Measurements from ENCODE around the gene VKORC1L1. TPM values are rescaled to one million over a fixed set of nuclear protein-coding genes. Genes with fewer than 3 reads are reported as not detected.
A peak's percentile ranks its signal among the peaks of the same experiment; 100 is the strongest.
"Not testable (repeated sequence)": the region's sequence is repeated elsewhere in the genome, so short reads cannot be mapped to it uniquely, and the experiment has no call there.

VKORC1L1 gene
- total RNA-seq, result 26.9 TPM

DNA sequence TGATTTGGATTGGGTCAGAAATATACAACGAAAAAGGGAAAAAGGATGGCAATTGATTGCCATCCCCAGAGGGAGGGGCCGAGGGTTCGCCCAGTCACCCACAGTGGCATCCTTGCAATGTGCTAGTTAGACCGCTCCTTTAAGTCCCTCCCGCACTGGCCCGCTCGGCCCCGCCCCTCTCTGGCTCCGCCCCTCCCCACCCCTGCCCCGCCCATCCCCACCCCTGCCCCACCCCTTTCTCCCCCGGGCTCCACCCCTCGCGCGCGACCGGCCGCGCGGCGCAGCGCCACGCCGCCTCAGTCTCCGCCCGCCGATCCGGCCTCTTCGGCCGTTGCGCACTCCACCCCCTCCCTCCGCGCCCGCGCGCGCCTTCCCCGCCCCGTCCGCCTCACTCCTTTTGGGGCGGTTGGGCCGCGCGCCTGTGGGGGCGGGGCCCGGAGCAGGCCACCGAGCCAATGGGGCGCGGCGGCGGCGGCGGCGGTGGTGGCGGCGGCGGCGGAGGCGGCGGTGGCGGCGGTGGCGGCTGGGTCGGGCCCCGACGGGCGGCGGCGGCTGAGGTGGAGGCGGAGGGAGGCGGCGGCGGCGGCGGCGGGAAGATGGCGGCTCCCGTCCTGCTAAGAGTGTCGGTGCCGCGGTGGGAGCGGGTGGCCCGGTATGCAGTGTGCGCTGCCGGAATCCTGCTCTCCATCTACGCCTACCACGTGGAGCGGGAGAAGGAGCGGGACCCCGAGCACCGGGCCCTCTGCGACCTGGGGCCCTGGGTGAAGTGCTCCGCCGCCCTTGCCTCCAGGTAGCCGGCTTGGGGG lies at the start of gene VKORC1L1:
TSS of gene VKORC1L1 (plus strand) at position 299 of the 806 bp plus-strand sequence. CDS start at position 597, 298 bp downstream.
- peak; percentile 88 to 92 for DNase-seq (ENCODE audit: low spot score in 2 of 2)
- no peak for FAIRE-seq

DNA sequence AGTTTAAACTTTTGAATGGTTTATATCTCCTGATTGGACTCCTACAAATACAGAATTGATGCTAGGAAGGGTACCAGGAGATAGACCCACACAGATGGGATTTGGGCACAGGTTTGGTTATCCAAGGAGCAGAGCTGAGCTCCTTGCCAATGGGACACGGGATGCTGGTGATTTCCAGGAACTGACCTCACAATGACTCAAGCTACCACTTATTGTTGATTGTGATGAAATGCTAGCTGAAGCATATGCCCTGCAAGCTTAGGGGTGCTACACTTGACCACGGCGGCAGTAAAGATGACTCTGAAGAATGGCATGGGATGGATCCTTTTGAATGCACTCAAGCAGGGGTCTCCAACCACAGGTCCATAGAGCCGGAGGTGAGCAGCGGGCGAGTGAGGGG lies 45.5 kb upstream of the VKORC1L1 start:
- DNase-seq (ENCODE audit: low spot score in 2 of 2), result no peak
- no peak for FAIRE-seq

DNA sequence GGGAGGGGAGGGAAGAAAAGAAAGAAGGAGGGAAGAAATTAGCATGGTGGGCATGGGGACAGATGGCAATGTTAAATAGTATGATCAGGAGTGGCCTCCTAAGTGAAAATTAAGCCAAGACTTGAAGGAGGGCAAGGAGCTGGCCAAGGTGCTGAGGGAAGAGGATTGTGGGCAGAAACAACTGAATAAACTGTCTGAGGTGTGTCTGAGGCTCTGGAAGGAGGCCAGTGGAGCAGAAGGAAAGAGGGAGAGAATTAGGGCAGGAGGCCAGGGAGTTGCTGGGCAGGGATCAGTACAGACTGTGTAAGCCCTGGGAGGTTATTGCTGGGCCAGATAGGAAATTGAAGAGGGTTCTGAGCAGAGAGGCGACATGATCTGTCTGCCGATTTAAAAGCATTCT lies 40.6 kb upstream of the VKORC1L1 start:
- no peak for DNase-seq (ENCODE audit: low spot score in 2 of 2)
- no peak for FAIRE-seq

DNA sequence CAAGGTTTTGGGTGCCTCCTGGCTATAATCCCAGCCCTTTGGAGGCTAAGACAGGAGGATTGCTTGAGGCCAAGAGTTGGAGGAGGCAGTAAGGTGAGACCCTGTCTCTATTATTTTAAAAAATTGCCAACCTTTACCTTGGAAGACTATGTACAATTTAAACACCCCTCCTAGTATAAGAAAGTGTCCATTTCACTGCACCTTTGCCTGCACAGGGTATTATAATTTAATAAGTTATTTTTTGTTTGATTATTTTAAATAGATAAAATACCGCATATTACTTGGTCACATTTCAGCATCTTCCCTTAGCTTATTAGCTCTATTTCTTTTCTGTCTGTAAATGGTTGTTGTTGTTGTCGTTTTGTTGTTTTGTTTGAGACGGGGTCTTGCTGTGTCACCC lies 36.2 kb upstream of the VKORC1L1 start:
- not testable (repeated sequence) for FAIRE-seq; DNase-seq (ENCODE audit: low spot score in 2 of 2)

DNA sequence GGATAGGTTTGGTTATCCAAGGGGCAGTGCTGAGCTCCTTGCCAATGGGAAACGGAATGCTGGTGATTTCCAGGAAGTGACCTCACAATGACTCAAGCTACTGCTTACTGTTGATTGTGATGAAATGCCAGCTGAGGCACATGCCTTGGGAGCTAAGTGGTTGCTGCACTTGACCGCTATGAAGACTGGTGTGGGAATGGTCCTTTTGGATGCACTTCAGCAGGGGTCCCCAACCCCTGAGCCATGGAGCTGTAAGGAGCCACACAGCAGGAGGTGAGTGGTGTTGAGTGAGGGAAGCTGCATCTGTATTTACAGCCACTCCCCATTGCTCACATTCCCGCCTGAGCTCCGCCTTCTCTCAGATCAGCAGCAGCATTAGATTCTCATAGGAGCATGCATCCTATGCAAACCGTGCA lies 35.3 kb upstream of the VKORC1L1 start:
- not testable (repeated sequence) for DNase-seq (ENCODE audit: low spot score in 2 of 2); FAIRE-seq

DNA sequence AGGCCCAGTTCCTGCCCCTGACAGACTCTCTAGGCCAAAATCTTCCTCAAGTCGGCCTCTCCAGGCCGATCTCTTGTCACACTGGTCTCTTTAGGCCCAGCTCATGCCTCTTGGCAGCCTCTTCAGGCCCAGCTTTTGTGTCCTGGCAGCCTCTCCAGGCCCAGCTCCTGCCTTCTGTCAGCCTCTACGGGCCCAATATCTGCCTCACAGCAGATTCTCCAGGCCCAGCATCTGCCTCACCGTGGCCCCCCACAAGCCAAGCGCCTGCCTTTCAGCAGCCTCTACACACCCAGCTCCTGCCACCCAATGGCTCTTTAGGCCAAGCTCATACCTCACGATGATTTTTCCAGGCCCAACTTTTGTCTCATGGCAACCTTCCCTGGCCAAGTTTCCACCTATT lies 33.0 kb upstream of the VKORC1L1 start:
- no peak for DNase-seq (ENCODE audit: low spot score in 2 of 2)
- no peak for FAIRE-seq

DNA sequence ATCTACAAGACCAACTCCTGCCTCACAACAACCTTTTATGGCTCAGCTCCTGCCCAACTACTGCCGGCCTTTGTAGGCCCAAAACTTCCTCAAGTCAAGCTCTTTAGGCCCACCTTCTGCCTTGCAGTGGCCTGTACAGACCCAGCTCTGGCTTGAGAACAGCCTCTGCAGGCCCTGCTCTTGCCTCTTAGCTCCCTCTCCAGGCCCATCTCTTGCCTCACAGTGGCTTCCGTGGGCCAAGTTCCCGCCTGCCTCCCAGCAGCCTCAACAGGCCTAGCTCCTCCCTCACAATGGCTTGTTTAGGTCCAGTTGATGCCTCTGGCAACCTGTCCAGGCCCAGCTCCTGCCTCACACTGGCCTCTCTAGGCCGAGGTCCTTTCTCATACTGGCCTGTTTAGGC lies 32.4 kb upstream of the VKORC1L1 start:
- DNase-seq (ENCODE audit: low spot score in 2 of 2), result no peak

DNA sequence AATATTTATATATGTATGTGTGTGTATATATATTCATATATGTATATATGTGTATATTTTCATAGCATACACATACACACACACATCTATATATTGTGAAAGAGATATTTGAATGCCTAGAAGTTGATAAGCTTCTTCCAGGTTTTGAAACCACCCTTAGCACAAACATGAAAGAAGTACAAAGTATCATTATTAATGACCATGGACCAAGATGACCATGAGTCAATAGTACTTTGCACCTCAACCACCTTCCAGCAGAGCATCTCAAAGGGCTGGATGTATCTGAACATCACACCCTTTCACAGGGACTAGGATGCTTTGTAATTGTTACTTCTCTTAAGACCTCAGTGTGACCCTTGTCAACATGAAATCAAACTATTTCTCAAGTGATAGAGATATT lies 29.3 kb upstream of the VKORC1L1 start:
- DNase-seq (ENCODE audit: low spot score in 2 of 2); FAIRE-seq: not testable (repeated sequence)

More for the DNA sequence above, 32.4 kb upstream of the VKORC1L1 start:
- FAIRE-seq, result no peak

DNA sequence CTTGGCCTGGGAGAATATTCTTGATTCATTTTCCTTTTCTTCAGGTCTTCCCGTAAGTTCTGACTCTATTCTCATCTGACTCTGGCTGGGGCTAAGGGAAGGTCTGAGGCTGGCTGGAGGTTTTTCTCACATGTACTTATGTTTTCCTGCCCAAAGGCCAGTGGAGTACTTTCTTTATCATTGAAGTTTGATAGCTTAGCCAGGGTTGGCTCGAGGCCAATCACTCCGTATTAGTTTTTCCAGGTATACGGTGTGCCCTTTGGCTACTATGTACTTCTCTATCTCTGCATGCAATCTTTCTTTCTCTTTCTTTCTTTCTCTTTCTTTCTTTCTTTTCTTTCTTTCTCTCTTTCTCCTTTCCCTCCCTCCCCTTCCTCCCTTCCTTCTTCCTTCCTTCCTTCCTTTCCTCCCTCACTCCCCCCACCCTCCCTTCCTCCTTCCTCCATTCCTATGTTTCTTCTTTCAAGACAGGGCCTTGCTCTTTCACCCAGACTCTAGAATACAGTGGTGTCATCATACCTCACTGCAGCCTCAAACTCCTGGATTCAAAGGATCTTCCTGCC lies 26.8 kb upstream of the VKORC1L1 start:
- no peak for FAIRE-seq

DNA sequence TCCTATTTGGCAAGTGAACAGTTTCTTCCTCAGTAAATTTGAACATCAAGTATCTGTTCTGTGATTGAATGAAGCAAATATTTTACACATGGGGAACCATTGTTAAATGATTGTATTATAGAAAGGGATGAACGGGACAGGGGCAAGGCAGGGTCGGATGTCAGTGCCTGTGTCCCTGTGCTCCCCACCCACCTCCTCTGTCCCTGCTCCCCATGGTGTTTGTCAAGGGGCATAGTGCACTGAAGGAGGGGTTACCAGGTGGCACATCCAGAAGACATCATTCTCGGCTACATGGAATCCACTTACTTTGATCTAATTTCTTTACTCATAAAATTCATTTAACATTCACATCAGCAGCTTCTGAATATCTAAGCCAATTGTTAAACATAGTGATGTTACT lies 19.4 kb upstream of the VKORC1L1 start:
- FAIRE-seq, result not testable (repeated sequence)

More for the DNA sequence above, 26.8 kb upstream of the VKORC1L1 start:
- DNase-seq (ENCODE audit: low spot score in 2 of 2), result no peak

DNA sequence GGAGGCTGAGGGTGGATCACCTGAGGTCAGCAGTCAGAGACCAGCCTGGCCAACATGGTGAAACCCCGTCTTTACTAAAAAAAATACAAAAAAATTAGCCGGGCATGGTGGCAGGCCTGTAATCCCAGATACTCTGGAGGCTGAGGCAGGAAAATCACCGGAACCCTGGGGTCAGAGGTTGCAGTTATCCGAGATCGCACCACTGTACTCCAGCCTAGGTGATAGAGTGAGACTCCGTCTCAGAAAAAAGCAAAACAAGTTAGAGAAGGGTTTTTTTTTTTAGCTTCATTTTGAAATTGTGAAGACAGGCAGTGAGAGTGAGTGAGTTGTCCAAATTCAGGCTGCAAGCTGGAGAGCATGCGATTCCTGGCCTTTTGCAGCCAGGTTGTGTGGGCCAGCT lies 19.0 kb upstream of the VKORC1L1 start:
- not testable (repeated sequence) for DNase-seq (ENCODE audit: low spot score in 2 of 2); FAIRE-seq

More for the DNA sequence above, 19.4 kb upstream of the VKORC1L1 start:
- not testable (repeated sequence) for DNase-seq (ENCODE audit: low spot score in 2 of 2)

DNA sequence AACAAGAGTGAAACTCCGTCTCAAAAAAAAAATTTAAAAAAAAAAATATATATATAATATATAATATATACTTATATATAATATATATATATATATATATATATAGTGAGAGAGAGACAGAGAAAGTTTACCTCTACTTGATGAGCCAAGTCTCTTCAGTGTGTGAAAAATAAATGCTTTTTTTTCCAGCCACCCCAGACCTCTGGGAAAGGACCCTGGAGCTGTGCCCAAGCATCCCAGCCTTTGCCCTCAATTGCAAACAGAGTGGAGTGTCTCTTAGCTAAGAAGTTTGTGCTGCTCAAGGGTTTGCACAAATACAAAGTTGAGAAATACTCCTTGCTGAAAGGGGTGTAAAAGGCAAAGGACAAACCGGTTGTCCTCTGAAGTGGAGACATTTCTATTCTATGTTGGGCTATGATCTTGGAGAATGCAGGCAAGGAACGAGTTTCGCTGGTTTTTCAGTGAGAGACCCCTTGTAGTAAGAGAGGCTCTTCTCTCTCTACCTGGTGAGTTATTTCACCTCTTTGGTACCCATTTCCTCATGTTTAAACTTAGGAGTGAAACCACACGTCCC lies 15.5 kb upstream of the VKORC1L1 start:
- not testable (repeated sequence) for DNase-seq (ENCODE audit: low spot score in 2 of 2); FAIRE-seq

DNA sequence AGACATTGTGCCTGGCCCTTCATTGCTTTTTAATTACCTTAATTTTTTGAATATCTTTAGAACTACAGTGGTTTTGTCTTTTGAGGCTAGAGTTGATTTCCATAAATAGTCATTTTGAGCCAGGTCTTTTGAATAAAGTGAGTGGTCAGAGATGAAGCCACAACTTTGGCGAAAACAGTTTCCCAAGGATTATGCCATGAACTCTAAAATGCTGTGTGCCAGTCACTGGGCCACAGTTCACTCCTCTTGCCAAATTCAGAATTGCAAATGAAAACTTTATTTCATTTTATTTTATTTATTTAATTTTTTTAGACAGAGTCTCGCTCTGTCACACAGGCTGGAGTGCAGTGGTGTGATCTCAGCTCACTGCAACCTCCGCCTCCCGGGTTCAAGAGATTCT lies 14.2 kb upstream of the VKORC1L1 start:
- not testable (repeated sequence) for DNase-seq (ENCODE audit: low spot score in 2 of 2); FAIRE-seq

DNA sequence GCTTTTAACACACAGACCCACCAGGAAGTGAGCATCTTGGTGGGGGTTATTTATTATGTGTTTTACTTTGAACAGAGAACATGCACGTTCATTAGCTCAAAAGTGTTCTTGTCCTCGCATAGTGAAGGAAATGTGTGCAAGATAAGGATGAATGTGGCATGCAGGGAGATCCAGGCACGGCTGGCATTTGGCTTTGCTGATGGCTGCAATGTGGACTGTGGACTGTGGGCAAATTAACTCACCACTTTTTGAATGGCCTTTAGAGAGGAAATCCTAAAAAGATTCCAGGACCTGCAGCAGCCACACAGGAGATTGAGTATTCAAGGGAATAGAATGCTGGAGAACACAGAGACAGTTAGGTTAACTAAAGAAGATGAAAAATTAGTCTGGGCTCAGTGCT lies 6.6 kb upstream of the VKORC1L1 start:
- DNase-seq (ENCODE audit: low spot score in 2 of 2); FAIRE-seq: not testable (repeated sequence)

DNA sequence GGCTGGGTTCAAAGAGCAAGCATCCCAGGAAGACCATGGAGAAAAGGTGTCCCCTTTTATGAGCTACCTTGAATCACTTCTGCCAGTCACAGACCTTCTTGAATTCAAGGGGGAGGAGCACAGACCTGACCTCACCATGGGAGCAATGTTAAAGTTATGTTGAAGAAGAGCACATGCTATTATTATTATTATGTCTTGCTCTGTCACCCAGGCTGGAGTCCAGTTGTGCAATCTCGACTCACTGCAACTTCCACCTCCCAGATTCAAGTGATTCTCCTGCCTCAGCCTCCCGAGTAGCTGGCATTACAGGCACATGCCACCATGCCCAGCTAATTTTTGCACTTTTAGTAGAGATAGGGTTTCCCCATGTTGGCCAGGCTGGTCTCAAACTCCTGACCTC lies 5.2 kb upstream of the VKORC1L1 start:
- not testable (repeated sequence) for FAIRE-seq

DNA sequence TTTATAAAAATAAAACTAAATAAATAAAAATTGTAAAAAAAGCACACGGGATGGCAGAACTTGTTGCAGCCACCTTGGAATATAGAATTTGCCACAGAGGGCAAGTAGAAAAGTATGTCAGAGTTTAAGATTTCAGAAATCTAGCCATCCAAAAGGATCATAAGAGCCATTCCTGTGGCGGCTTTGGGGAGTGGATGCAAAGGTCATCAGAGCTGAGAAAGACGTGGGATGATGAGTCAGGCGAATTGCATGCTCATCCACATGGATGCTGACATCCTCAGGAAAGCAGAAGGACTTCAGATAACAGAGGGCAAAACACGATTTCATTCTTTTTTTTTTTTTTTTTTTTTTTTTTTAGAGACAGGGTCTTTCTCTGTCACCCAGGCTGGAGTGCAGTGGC lies 3.6 kb upstream of the VKORC1L1 start:
- not testable (repeated sequence) for DNase-seq (ENCODE audit: low spot score in 2 of 2); FAIRE-seq

More for the DNA sequence above, 5.2 kb upstream of the VKORC1L1 start:
- not testable (repeated sequence) for DNase-seq (ENCODE audit: low spot score in 2 of 2)

DNA sequence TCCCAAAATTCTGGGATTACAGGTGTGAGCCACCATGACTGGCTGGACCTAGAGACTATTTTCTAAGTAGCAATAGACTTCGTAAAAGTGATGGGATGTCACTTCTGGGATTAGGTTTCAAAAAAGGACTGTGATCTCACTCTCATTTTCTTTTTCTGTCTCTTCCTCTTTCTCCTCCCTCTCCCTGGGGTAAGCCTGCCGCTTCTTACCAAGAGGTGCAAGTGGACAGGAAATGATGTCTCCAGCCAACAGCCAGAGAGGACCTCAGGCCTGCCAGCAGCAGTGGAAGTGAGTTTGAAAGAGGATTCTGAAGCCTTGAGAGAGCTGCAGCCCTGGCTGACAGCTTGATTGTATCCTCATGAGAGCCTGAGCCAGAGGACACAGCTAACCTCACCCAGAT lies 1.4 kb upstream of the VKORC1L1 start:
- not testable (repeated sequence) for FAIRE-seq; DNase-seq (ENCODE audit: low spot score in 2 of 2)

DNA sequence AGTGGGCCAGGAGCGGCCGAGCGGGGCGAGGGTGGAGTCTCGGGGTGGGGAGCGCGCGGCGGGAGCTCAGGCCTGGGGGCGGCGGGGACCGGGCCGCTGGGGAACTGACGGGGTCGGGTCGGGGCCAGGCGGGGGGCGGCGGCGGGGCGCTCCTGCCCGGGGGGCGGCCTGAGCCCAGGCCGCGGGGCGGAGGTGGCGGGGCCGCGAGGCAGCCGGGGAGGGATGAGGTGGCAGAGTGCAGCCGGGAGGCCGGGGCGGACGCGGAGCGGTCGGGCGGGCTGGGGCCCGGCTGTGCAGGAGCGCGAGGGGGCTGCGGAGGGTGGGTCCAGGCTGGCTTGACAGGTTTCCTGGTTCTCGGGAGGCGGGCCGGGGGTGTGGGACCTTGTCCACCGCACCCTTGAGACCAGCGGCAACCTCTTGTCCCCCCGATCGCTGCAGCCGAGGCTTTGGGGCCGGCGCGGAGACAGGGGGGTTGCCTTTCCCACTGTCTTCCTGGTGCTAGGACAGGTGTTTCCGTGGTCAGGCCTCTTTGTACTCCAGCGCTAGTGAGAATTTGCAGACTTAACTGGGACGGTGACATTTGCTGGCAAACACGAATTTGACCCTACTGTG lies 814 bp downstream of the VKORC1L1 start:
- not testable (repeated sequence) for FAIRE-seq; DNase-seq (ENCODE audit: low spot score in 2 of 2)

DNA sequence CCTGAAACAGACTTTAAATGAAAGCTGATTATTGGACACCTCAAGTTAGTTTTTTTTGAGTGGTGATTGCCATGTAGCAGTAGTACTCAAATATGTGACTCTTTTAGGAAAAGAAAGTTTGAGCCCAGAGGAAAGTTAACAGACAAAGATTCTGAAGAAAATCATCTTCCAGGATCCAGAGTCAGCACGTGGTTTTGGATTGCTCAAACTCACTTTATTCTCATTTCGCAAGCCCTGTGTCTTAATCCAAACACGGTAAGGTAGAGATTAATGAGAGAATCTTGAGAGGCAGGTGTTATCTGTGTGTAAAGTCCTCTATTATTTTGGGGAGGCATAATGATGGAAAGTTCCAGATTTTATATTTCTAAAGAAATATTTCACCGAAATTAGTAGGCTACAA lies 2.8 kb downstream of the VKORC1L1 start:
- not testable (repeated sequence) for FAIRE-seq; DNase-seq (ENCODE audit: low spot score in 2 of 2)

DNA sequence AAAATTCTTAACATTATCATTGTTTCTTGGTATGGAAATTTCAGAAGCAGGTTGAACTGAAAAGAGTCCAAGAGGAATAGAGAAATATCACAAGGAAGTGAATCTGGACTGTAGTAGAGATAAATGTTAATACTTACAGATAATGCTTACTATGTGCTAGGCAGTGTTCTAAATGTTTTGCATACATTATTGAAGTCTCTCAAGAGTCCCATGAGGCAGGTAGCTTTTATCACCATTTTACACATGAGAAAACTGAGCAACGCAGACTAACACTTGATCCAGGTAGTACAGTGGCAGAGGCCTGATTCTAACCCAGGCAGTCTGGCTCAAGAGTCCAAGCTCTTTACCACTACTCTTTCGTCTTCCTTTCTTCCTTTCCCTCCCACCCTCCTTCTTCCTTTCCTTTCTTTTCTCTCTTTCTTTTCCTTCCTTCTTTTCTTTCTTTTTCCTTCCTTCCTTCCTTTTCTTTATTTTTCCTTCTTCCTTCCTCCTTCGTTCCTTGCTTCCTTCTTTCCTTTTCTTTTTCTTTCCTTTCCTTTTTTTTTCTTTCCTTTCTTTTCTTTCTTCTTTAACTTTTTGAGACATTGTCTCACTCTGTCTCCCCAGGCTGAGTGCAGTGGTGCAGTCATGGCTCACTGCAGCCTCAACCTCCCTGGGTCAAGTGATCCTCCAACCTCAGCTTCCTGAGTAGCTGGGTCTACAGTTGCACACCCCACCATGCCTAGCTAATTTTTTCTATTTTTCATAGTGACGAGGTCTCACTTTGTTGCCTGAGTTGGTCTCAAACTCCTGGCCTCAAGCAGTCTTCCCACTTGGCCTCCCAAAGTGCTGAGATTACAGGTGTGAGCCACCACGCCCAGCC lies 6.6 kb downstream of the VKORC1L1 start:
- not testable (repeated sequence) for DNase-seq (ENCODE audit: low spot score in 2 of 2)
- peak; percentile 37 for FAIRE-seq

Data from frontal cortex (tissue), 4 donors.